HCT116 (cell line): ENCODE results near the gene FOXM1. TPM values are rescaled to one million over a fixed set of nuclear protein-coding genes. Genes with fewer than 3 reads are reported as not detected.

ENCODE experiments used
- ATAC-seq: fragments of 200-7000 bp; cut with Tn5 transposase; 2 replicates; pipeline ENCODE4 v1.9.1; 2020; ENCODE audit warnings: mild to moderate bottlenecking, moderate library complexity
- BruUV-seq: library from RNA; stranded (reverse); fragments of 400-500 nt; replicated peaks from 2 replicates; lab custom pipeline; 2021; lab: Mats Ljungman, UMichigan
- CTCF ChIA-PET: fragments of 300-600 bp; sonication (Branson Sonifier 250); formaldehyde crosslinking; loops from one replicate; lab custom pipeline; 2021; ENCODE audit warnings: antibody characterized with exemption; lab: Charles Lee
- POLR2A ChIA-PET: fragments of 300-600, 350-600 bp; sonication (Branson Sonifier 250); formaldehyde crosslinking; loops from one replicate; lab custom pipeline; 2021; ENCODE audit warnings: antibody characterized with exemption; lab: Charles Lee
- RAD21 ChIA-PET, 2 experiments: fragments of 300-600 bp; sonication (Branson Sonifier 250); formaldehyde crosslinking; loops; one replicate each; lab custom pipeline; 2023; ENCODE audit warnings: low total read pairs in 2 of 2; ENCODE audit not compliant: uncharacterized antibody in 2 of 2, unreplicated experiment in 2 of 2, low non-redundant PET in 1 of 2; lab: Charles Lee
- DNase-seq: peaks from one replicate; pipeline ENCODE4 v3.0.0-alpha.2; 2010; ENCODE audit warnings: low read depth, low spot score
- H2AFZ ChIP-seq: fragments of 200-600 bp; shearing (Covaris generic), sonication (generic); 2 replicates; pipeline ENCODE4 v1.6.1; 2017; ENCODE audit warnings: low read depth, mixed run types, mixed read lengths, antibody characterized with exemption, low read length; ENCODE audit not compliant: poor library complexity, severe bottlenecking
- H3K27ac ChIP-seq: 2 replicates; pipeline ENCODE4 v1.5.1; 2012; ENCODE audit warnings: low read depth, low read length
- H3K27me3 ChIP-seq: fragments of 200-600 bp; sonication (generic); 2 replicates; pipeline ENCODE4 v1.6.1; 2016; ENCODE audit warnings: mixed run types, low read length, mixed read lengths; ENCODE audit not compliant: insufficient read depth
- H3K36me3 ChIP-seq, 2 experiments: fragments of 200-500 bp in 1 of 2; fragments of 200-600 bp in 1 of 2; sonication (Bioruptor generic) in 1 of 2; sonication (generic) in 1 of 2; 2 replicates each; pipeline versions ENCODE4 v1.5.1 to v1.6.1; 2014 to 2016; ENCODE audit warnings: low read length in 2 of 2, inconsistent platforms in 1 of 2, mixed read lengths in 1 of 2, mixed run types in 1 of 2; ENCODE audit not compliant: insufficient read depth in 2 of 2, control insufficient read depth in 1 of 2
- H3K4me1 ChIP-seq, 2 experiments: fragments of 200-600 bp in 1 of 2; sonication (generic) in 1 of 2; 2 replicates each; pipeline versions ENCODE4 v1.5.1 to v1.6.1; 2012 to 2017; ENCODE audit warnings: low read length in 2 of 2, inconsistent platforms in 1 of 2, mild to moderate bottlenecking in 1 of 2, mixed read lengths in 1 of 2, mixed run types in 1 of 2, moderate library complexity in 1 of 2; ENCODE audit not compliant: insufficient read depth in 2 of 2, control insufficient read depth in 1 of 2
- H3K4me2 ChIP-seq: fragments of 200-600 bp; sonication (generic); 2 replicates; pipeline ENCODE4 v1.6.1; 2017; ENCODE audit warnings: mixed run types, low read length, mixed read lengths
- H3K4me3 ChIP-seq, 2 experiments: fragments of 200-600 bp in 1 of 2; sonication (generic) in 1 of 2; replicated peaks in 1 of 2; 2 replicates each; pipeline ENCODE4 v1.5.1; 2011 to 2016; ENCODE audit warnings: low read length in 2 of 2, control low read depth in 1 of 2, low read depth in 1 of 2, mild to moderate bottlenecking in 1 of 2, mixed read lengths in 1 of 2, mixed run types in 1 of 2
- H3K79me2 ChIP-seq: fragments of 200-600 bp; sonication (generic); 2 replicates; pipeline ENCODE4 v1.6.1; 2017; ENCODE audit warnings: mild to moderate bottlenecking, mixed run types, low read length, moderate library complexity, mixed read lengths; ENCODE audit not compliant: insufficient read depth
- H3K9ac ChIP-seq: fragments of 200-600 bp; sonication (generic); 2 replicates; pipeline ENCODE4 v1.6.1; 2016; ENCODE audit warnings: low read length, mixed read lengths
- H3K9me2 ChIP-seq: fragments of 200-600 bp; sonication (generic), shearing (Covaris generic); 2 replicates; pipeline ENCODE4 v1.6.1; 2017; ENCODE audit warnings: mixed run types, mild to moderate bottlenecking, moderate library complexity; ENCODE audit not compliant: insufficient read depth
- H3K9me3 ChIP-seq, 2 experiments: fragments of 200-500 bp in 1 of 2; fragments of 200-600 bp in 1 of 2; sonication (Bioruptor generic) in 1 of 2; sonication (generic) in 1 of 2; 2 replicates each; pipeline ENCODE4 v1.6.1; 2014 to 2017; ENCODE audit warnings: low read length in 2 of 2, mixed read lengths in 2 of 2, inconsistent platforms in 1 of 2, low read depth in 1 of 2, mild to moderate bottlenecking in 1 of 2, mixed run types in 1 of 2, moderate library complexity in 1 of 2; ENCODE audit not compliant: control insufficient read depth in 1 of 2, insufficient read depth in 1 of 2
- H4K20me1 ChIP-seq: fragments of 200-600 bp; sonication (generic), shearing (Covaris generic); 2 replicates; pipeline ENCODE4 v1.6.1; 2017; ENCODE audit warnings: mixed run types, mild to moderate bottlenecking, moderate library complexity; ENCODE audit not compliant: insufficient read depth
- ELF1 ChIP-seq: IDR thresholded peaks from 2 replicates; pipeline ENCODE4 v1.6.1; 2012; ENCODE audit warnings: low read depth, borderline replicate concordance
- EZH2phosphoT487 ChIP-seq: fragments of 200-600 bp; IDR thresholded peaks from 2 replicates; pipeline ENCODE4 v1.6.1; 2018; ENCODE audit warnings: antibody characterized with exemption, borderline replicate concordance
- JUND ChIP-seq: IDR thresholded peaks from 2 replicates; pipeline ENCODE4 v1.6.1; 2012
- RAD21 ChIP-seq: IDR thresholded peaks from 2 replicates; pipeline ENCODE4 v1.6.1; 2012; ENCODE audit warnings: low read depth, mild to moderate bottlenecking
- SIN3A ChIP-seq: IDR thresholded peaks from 2 replicates; pipeline ENCODE4 v1.6.1; 2012; ENCODE audit warnings: low read depth
- SP1 ChIP-seq: IDR thresholded peaks from 2 replicates; pipeline ENCODE4 v1.6.1; 2012; ENCODE audit warnings: low read depth
- ZFX ChIP-seq: fragments of 450-650 bp; IDR thresholded peaks from 2 replicates; pipeline ENCODE4 v1.6.1; 2017
- ZNF274 ChIP-seq: fragments of 200-500 bp; sonication (Bioruptor generic); IDR thresholded peaks from 2 replicates; pipeline ENCODE4 v1.6.1; 2014; ENCODE audit warnings: mild to moderate bottlenecking, low read depth, low read length, inconsistent platforms
- intact Hi-C: fragments of 100-400 bp; cut with micrococcal nuclease; formaldehyde crosslinking; loops from 2 replicates; pipeline ENCODE4 v1.10.0; 2022
- total RNA-seq: library from RNA; stranded (reverse); gene quantifications from one replicate; pipeline ENCODE4 v1.2.1, GENCODE V29; 2021; ENCODE audit not compliant: unreplicated experiment
- TF ChIP-seq, protein P1 (sequence below): IDR thresholded peaks from 2 replicates; pipeline ENCODE4 v1.6.1; 2012
- TF ChIP-seq, protein P2 (sequence below), 3 experiments: fragments of 200-600 bp in 1 of 3; sonication (generic) in 1 of 3; IDR thresholded peaks in 2 of 3; conservative IDR thresholded peaks in 1 of 3; 2 replicates each; pipeline ENCODE4 v1.5.1; 2012 to 2017; ENCODE audit warnings: low read depth in 2 of 3, low read length in 2 of 3, antibody characterized with exemption in 1 of 3, borderline replicate concordance in 1 of 3, control low read depth in 1 of 3, mild to moderate bottlenecking in 1 of 3, mixed read lengths in 1 of 3, mixed run types in 1 of 3, moderate library complexity in 1 of 3; ENCODE audit not compliant: insufficient read depth in 1 of 3
- TF ChIP-seq, protein P3 (sequence below): IDR thresholded peaks from 2 replicates; pipeline ENCODE4 v1.6.1; 2011; ENCODE audit warnings: mild to moderate bottlenecking, low read length, moderate library complexity; ENCODE audit not compliant: insufficient replicate concordance; ENCODE audit errors: extremely low read depth

Gene FOXM1
- total RNA-seq, 1 experiment from 2014 or later: 85.1 TPM

DNA sequence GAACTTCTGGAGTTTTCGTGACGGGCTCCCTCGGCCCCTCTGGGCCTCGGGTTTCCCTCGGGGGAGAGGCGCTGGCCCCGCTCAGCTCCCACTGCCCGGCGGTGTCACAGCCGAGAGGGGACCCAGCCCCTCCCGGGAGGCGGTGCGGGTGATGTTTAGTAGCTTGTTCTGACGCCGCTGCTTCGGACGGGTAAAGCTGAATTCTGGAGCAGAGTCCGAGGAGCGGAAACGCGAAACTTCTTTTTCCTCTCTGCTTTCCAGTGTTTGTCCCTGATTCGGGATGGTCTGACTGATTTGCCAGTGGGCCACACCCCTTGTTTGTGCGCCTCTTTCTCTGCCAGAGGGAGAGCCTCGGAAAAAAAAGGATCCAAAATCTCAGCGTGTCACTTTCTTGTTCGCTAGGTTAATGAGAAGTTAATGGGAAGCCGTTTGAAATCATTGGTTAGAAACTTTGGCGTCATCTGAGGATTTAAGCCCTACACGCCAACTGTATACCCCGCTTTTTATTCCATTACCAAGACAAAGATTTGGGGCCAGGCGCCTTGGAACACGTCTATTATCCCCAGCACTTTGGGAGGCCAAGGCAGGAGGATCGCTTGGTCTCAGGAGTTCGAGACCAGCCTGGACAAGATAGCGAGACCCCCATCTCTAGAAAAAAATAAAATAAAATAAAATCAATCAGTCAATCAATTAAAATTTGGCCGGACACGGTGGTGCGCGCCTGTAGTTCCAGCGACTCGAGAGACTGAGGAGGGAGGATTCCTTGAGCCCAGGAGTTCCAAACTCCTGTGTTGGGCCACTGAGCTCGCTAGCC, 14.5 kb upstream of the FOXM1 start:
- H4K20me1 ChIP-seq: no peaks in the 10 kb centered on the region
- H3K27ac ChIP-seq: peak overlapping the region; percentile 81
- RAD21 ChIA-PET: no interaction called here
- peak overlapping the region; percentile 71 for H2AFZ ChIP-seq
- DNase-seq: no peak
- CTCF ChIA-PET: interaction anchor here (1.9 kb wide), 1 partner anchor 53 kb away, joined by 5 read pairs; no protein-coding TSS in a partner anchor
- H3K4me2 ChIP-seq: peak overlapping the region; percentile 95
- H3K9ac ChIP-seq: peak overlapping the region; percentile 89
- POLR2A ChIA-PET: no interaction called here
- BruUV-seq: TSS peak; percentile 41
- H3K79me2 ChIP-seq: peaks cover 35% of the 10 kb centered on the region
- intact Hi-C loops: no loop called here
- peak; percentile 37 for ATAC-seq
- TF ChIP-seq, protein P1, sequence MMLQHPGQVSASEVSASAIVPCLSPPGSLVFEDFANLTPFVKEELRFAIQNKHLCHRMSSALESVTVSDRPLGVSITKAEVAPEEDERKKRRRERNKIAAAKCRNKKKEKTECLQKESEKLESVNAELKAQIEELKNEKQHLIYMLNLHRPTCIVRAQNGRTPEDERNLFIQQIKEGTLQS: no peak
- 0 out of 2 replicates have a peak, but pooled peaks have one; percentile 33 for TF ChIP-seq SIN3A
- TF ChIP-seq RAD21: no peak
- TF ChIP-seq ELF1: no peak
- TF ChIP-seq, all 23 proteins: peak for 1
- Histone ChIP-seq H3K4me3 (peak overlapping the region; percentile 90 to 95), H3K4me1 (peaks cover 20 to 30% of the 10 kb centered on the region in 2 experiments), H3K36me3 (peaks cover 4 to 11% of the 10 kb centered on the region in 2 experiments; a peak in 2 of 4 replicates), H3K9me2 (no peaks in the 10 kb centered on the region), H3K9me3 (no peaks in the 10 kb centered on the region), H3K27me3 (no peaks in the 10 kb centered on the region)

DNA sequence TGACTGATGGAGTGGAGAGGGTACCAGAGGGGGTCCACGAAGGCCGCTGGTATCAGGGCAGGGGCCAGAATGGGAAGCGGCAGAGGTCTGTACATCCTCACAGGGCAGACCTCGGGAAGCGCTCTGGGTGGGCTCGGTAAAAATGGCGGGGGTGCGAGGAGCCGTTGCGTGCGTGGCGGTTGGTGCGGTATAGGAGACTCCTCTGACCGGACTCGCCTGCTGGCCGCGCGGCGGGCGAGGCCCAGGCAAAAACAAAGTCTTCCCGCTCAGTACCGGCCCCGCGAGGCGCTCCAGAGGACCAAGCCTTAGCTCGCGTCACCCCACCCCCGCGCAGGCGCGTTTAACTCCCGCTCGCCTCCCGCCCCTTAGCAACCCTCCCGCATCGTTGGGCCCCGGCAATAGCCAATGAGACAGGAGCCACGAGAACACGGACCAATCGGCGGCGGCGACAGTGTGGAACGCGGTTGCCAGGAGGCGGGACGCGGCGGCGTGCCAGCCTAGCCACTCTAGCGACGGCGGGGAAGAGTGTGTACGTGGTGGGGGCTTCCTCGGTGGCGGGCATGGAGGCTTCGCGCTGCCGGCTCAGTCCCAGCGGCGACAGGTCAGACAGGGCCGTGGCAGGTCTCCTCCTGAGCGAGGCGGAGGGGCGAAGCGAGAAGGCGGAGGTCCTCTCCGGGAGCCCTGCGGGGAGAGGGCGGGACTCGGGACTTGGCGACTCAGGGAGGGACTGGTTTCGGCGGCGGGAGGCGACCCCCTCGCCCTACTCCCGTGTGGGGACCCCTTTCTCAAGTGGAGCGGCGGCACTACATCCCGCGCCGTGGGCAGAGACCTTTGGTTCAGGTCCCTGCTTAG, 13.6 kb upstream of the FOXM1 start, which contains the start of gene TULP3:
Gene TULP3 (plus strand): TSS at position 504 of the 852 bp plus-strand sequence. CDS start 57 bp downstream, at position 561.
- Histone ChIP-seq H3K9ac (peak within 1 kb of the TSS; percentile 89), H4K20me1 (no peaks in the 10 kb centered on the region), H3K9me2 (no peaks in the 10 kb centered on the region), H3K4me1 (peaks cover 20 to 30% of the 10 kb centered on the region in 2 experiments), H2AFZ (peak within 1 kb of the TSS; percentile 71), H3K27ac (peak within 1 kb of the TSS; percentile 81), H3K79me2 (peaks cover 30% of the 10 kb centered on the region), H3K4me3 (peak within 1 kb of the TSS; percentile 90 to 95), H3K36me3 (peaks cover 10 to 11% of the 10 kb centered on the region in 2 experiments; a peak in 2 of 4 replicates), H3K4me2 (peak within 1 kb of the TSS; percentile 95), H3K27me3 (no peaks in the 10 kb centered on the region), H3K9me3 (no peaks in the 10 kb centered on the region)
- CTCF ChIA-PET: interaction anchor here (0.5 to 1.4 kb wide), 5 partner anchors 14 to 151 kb away, joined by 3 to 5 read pairs (median 3); partner anchors contain the start of genes FOXM1 and RHNO1
- ATAC-seq (peak; percentile 94), DNase-seq (peak; percentile 91)
- POLR2A ChIA-PET: interaction anchor here (0.6 kb wide), 1 partner anchor 10 kb away, joined by 4 read pairs; no protein-coding TSS in a partner anchor
- no TSS peak for BruUV-seq
- intact Hi-C loops: no loop called here
- RAD21 ChIA-PET: no interaction called here
- no peak for TF ChIP-seq EZH2phosphoT487
- peak; percentile 34; the same call in 1 of the 2 replicates for TF ChIP-seq ZFX
- TF ChIP-seq, protein P2, sequence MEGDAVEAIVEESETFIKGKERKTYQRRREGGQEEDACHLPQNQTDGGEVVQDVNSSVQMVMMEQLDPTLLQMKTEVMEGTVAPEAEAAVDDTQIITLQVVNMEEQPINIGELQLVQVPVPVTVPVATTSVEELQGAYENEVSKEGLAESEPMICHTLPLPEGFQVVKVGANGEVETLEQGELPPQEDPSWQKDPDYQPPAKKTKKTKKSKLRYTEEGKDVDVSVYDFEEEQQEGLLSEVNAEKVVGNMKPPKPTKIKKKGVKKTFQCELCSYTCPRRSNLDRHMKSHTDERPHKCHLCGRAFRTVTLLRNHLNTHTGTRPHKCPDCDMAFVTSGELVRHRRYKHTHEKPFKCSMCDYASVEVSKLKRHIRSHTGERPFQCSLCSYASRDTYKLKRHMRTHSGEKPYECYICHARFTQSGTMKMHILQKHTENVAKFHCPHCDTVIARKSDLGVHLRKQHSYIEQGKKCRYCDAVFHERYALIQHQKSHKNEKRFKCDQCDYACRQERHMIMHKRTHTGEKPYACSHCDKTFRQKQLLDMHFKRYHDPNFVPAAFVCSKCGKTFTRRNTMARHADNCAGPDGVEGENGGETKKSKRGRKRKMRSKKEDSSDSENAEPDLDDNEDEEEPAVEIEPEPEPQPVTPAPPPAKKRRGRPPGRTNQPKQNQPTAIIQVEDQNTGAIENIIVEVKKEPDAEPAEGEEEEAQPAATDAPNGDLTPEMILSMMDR (IDR thresholded peaks at IDR 0.05 in 2 of 3, conservative IDR thresholded peaks at IDR 0.05 in 1 of 3; ENCODE audit: borderline replicate concordance in 1 of 3, insufficient read depth in 1 of 3, low read depth in 2 of 3, low read length in 2 of 3): no peak
- TF ChIP-seq JUND: no peak
- no peak for TF ChIP-seq ZNF274
- peak; percentile 96 for TF ChIP-seq SP1
- TF ChIP-seq, protein P3, sequence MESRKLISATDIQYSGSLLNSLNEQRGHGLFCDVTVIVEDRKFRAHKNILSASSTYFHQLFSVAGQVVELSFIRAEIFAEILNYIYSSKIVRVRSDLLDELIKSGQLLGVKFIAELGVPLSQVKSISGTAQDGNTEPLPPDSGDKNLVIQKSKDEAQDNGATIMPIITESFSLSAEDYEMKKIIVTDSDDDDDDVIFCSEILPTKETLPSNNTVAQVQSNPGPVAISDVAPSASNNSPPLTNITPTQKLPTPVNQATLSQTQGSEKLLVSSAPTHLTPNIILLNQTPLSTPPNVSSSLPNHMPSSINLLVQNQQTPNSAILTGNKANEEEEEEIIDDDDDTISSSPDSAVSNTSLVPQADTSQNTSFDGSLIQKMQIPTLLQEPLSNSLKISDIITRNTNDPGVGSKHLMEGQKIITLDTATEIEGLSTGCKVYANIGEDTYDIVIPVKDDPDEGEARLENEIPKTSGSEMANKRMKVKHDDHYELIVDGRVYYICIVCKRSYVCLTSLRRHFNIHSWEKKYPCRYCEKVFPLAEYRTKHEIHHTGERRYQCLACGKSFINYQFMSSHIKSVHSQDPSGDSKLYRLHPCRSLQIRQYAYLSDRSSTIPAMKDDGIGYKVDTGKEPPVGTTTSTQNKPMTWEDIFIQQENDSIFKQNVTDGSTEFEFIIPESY: no peak
